ENCODE data around the gene GLIS1.

DNA sequence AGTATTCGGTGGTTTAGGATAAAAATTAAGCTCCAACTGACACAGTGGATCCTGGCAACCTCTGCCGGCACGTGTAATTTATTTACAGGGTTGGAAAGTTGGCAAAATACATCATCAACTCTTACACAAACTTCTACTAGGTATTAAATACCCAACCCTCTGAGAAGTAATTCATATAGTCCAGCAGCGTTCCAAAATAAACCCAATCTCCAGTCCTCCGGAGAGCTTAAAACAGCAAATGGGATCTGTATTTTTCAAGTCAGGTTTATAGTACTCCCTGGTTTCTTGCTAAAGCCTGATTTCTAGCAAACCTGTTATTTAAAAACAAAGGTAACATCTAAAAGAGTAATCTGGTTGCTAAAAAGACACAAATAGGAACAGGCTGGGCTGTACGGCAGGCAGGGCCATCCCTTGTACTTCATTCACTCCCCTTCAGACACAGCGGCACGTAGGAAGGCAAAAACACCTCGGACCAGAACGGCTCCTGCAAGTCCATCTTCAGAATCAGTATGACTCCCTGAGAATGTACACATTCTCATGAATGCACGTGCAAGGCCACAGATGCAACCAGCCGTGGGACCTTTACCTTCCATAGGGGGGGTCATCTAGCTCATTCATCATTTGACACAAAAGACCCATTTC is 8.6 kb downstream of the GLIS1 start:
- no peak for TF ChIP-seq SMC3 (conservative IDR thresholded peaks at IDR 0.05; ENCODE audit: poor library complexity)
- no peak for TF ChIP-seq TAF1 (IDR thresholded peaks at IDR 0.05; ENCODE audit: low read depth)
- TF ChIP-seq CTCF (IDR thresholded peaks at IDR 0.05; ENCODE audit: poor library complexity, severe bottlenecking): no peak
- TF ChIP-seq EZH2 (IDR thresholded peaks at IDR 0.05; ENCODE audit: borderline replicate concordance, insufficient read depth, low read length, poor library complexity, severe bottlenecking): no peak
- TF ChIP-seq MXI1 (conservative IDR thresholded peaks at IDR 0.05; ENCODE audit: poor library complexity, severe bottlenecking): no peak
- no peak for TF ChIP-seq RAD21 (conservative IDR thresholded peaks at IDR 0.05)
- TF ChIP-seq EP300 (conservative IDR thresholded peaks at IDR 0.05; ENCODE audit: poor library complexity, severe bottlenecking): no peak
- TF ChIP-seq REST (IDR thresholded peaks at IDR 0.05; ENCODE audit: borderline replicate concordance): no peak
- no peak for TF ChIP-seq POLR2AphosphoS5 (IDR thresholded peaks at IDR 0.05)

All from neural cell (in vitro differentiated cells).